NB4 (cell line): ENCODE results near the gene TFPI.

ENCODE experiments used
- DNase-seq: peaks from one replicate; pipeline ENCODE4 v3.0.0; 2010; ENCODE audit warnings: low read depth
- H3K4me3 ChIP-seq: one replicate; pipeline ENCODE4 v1.5.1; 2011; ENCODE audit warnings: mild to moderate bottlenecking, low read depth, low read length, moderate library complexity
- CTCF ChIP-seq: IDR thresholded peaks from one replicate; pipeline ENCODE4 v1.5.1; 2012; ENCODE audit warnings: low read depth, low read length
- MYC ChIP-seq: IDR thresholded peaks from 2 replicates; pipeline ENCODE4 v1.6.1; 2011; ENCODE audit warnings: low read depth, low read length
- POLR2A ChIP-seq: IDR thresholded peaks from 2 replicates; pipeline ENCODE4 v1.6.1; 2011; ENCODE audit warnings: mild to moderate bottlenecking; ENCODE audit not compliant: insufficient read length; ENCODE audit errors: extremely low read depth
- TF ChIP-seq, protein P1 (sequence below): IDR thresholded peaks from 2 replicates; pipeline ENCODE4 v1.6.1; 2011; ENCODE audit warnings: low read depth, low read length

The TFPI gene

GRCh38 chr2:187419808-187420207, 134.4 kb downstream of the TFPI start:
- no peak for TF ChIP-seq CTCF
- TF ChIP-seq, protein P1, sequence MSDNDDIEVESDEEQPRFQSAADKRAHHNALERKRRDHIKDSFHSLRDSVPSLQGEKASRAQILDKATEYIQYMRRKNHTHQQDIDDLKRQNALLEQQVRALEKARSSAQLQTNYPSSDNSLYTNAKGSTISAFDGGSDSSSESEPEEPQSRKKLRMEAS: no peak
- no peak for TF ChIP-seq POLR2A
- TF ChIP-seq MYC: no peak

DNA sequence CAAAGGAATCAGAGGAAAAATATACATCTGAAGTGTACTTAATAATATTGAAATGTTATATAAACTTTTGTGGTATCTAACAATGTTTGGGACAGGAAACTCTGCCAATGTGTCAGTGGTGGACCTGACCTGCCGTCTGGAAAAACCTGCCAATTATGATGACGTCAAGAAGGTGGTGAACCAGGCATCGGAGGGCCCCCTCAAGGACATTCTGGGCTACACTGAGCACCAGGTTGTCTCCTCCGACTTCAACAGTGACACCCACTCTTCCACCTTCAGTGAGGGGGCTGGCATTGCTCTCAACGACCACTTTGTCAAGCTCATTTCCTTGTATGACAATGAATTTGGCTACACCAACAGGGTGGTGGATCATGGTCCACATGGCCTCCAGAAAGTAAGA, 138.8 kb downstream of the TFPI start:
- H3K4me3 ChIP-seq: no peak overlapping the region
- TF ChIP-seq CTCF (no peak), POLR2A (no peak), MYC (no peak)
- TF ChIP-seq, protein P1: no peak
- no peak for DNase-seq

More at GRCh38 chr2:187419808-187420207, 134.4 kb downstream of the TFPI start:
- no peak overlapping the region for H3K4me3 ChIP-seq
- DNase-seq: no peak
